ENCODE data around the gene HERC4. TPM values are rescaled to one million over a fixed set of nuclear protein-coding genes. Genes with fewer than 3 reads are reported as not detected.
"Not testable (repeated sequence)": the region's sequence is repeated elsewhere in the genome, so short reads cannot be mapped to it uniquely, and the experiment has no call there.

The HERC4 gene
- total and polyA plus RNA-seq, 7 experiments from 2014 or later = 21.2 to 113 (median 71.6) TPM

GRCh38 chr10:68077026-68077425 is 1.9 kb upstream of the HERC4 start:
- peaks cover 13 to 35% (median 25%) of the 10 kb centered on the region in 7 donors for H3K4me1 Mint-ChIP-seq
- DNase-seq = no peak
- peaks cover 0 to 11% (median 0%) of the 10 kb centered on the region in 5 donors for H3K27me3 Mint-ChIP-seq
- Histone ChIP-seq H3K4me3 (ENCODE audit: low read length) (no peak overlapping the region), H3K27ac (ENCODE audit: low read depth, low read length) (no peak overlapping the region), H3K9me3 (ENCODE audit: control insufficient read depth in 2 of 3, low read length in 3 of 3) (no peaks in the 10 kb centered on the region), H3K27me3 (ENCODE audit: control insufficient read depth in 2 of 2, insufficient read depth in 2 of 2, low read length in 2 of 2) (peaks cover 0 to 3% of the 10 kb centered on the region in 2 donors), H3K4me1 (ENCODE audit: control insufficient read depth in 2 of 2, insufficient read depth in 2 of 2, low read length in 2 of 2) (peaks cover 15 to 21% of the 10 kb centered on the region in 2 donors), H3K36me3 (ENCODE audit: control insufficient read depth in 2 of 3, insufficient read depth in 3 of 3, low read length in 3 of 3) (peaks cover 0 to 10% (median 0%) of the 10 kb centered on the region in 3 experiments)
- CTCF ChIA-PET = no interaction called here
- H3K9me3 Mint-ChIP-seq = no peaks in the 10 kb centered on the region
- H3K4me3 Mint-ChIP-seq = peak overlapping the region in 1 of 10 donors; percentile 63
- intact Hi-C loops (cut with micrococcal nuclease) = loop anchor here (5.0 kb wide), 3 partner anchors 80 to 1335 kb away; no protein-coding TSS in a partner anchor
- H3K27ac Mint-ChIP-seq = peak overlapping the region in 1 of 9 donors; percentile 65
- no peak for ATAC-seq
- H3K36me3 Mint-ChIP-seq = peaks cover 0 to 3% (median 0%) of the 10 kb centered on the region in 5 donors
- POLR2A ChIA-PET = no interaction called here

GRCh38 chr10:68076081-68076480 is 998 bp upstream of the HERC4 start:
- H3K36me3 ChIP-seq (ENCODE audit: control insufficient read depth in 2 of 3, insufficient read depth in 3 of 3, low read length in 3 of 3); DNase-seq; ATAC-seq; H3K27me3 Mint-ChIP-seq; H3K9me3 Mint-ChIP-seq; H3K36me3 Mint-ChIP-seq; CTCF ChIA-PET; H3K27ac ChIP-seq (ENCODE audit: low read depth, low read length); H3K4me3 ChIP-seq (ENCODE audit: low read length); H3K27me3 ChIP-seq (ENCODE audit: control insufficient read depth in 2 of 2, insufficient read depth in 2 of 2, low read length in 2 of 2); H3K9me3 ChIP-seq (ENCODE audit: control insufficient read depth in 2 of 3, low read length in 3 of 3): not testable (repeated sequence)
- intact Hi-C loops (cut with micrococcal nuclease) = loop anchor here (5.0 kb wide), 3 partner anchors 81 to 1336 kb away; no protein-coding TSS in a partner anchor
- H3K4me1 ChIP-seq (ENCODE audit: control insufficient read depth in 2 of 2, insufficient read depth in 2 of 2, low read length in 2 of 2) = peaks cover 15 to 21% of the 10 kb centered on the region in 2 donors
- H3K4me1 Mint-ChIP-seq = peaks cover 20 to 45% (median 35%) of the 10 kb centered on the region in 7 donors
- peak overlapping the region in 7 of 9 donors; percentile 9 to 90 (median 87) for H3K27ac Mint-ChIP-seq
- POLR2A ChIA-PET = interaction anchor here (1.0 to 2.1 kb wide), 9 partner anchors 22 to 330 kb away, joined by 3 to 7 read pairs (median 4); partner anchors contain the start of genes HNRNPH3 and SIRT1
- peak overlapping the region in 6 of 10 donors; percentile 23 to 97 (median 50) for H3K4me3 Mint-ChIP-seq

DNA sequence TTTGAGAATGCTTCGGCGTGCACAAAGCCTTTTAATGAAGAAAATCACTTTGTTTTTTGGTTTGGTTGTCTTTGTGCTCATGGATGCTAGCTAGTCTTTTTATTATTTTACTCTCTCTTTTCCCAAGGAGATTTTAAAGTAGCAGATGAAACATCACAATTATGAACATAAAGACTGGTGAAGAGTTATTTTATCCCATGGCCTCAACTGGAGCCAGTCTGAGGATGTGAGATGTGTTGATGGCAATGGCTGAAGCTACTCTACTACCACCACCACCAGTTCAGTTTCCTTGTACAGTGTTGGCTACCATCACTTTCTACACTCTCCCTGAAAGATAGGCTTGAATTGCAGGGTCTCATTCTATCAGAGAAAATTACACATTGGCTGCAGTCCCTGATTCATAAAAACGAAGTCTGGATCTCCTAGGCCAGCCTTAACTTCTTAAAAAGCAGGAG is 494 bp upstream of the HERC4 start:
- Mint-ChIP-seq H3K27me3 (peaks cover 0 to 2% (median 0%) of the 10 kb centered on the region in 5 donors), H3K9me3 (no peaks in the 10 kb centered on the region), H3K4me3 (peak overlapping the region; percentile 69 to 98 (median 95)), H3K4me1 (peaks cover 25 to 50% (median 40%) of the 10 kb centered on the region in 7 donors), H3K27ac (peak overlapping the region; percentile 78 to 95 (median 89)), H3K36me3 (peaks cover 0 to 8% (median 5%) of the 10 kb centered on the region in 5 donors)
- peaks cover 0 to 10% (median 0%) of the 10 kb centered on the region in 3 experiments for H3K36me3 ChIP-seq (ENCODE audit: control insufficient read depth in 2 of 3, insufficient read depth in 3 of 3, low read length in 3 of 3)
- peak overlapping the region; percentile 44 for H3K4me3 ChIP-seq (ENCODE audit: low read length)
- ChIA-PET POLR2A (interaction anchor here (1.0 to 2.1 kb wide), 9 partner anchors 22 to 330 kb away, joined by 3 to 7 read pairs (median 4); partner anchors contain the start of genes HNRNPH3 and SIRT1), CTCF (no interaction called here)
- peaks cover 15 to 21% of the 10 kb centered on the region in 2 donors for H3K4me1 ChIP-seq (ENCODE audit: control insufficient read depth in 2 of 2, insufficient read depth in 2 of 2, low read length in 2 of 2)
- intact Hi-C loops (cut with micrococcal nuclease) = loop anchor here (1.0 to 5.0 kb wide), 10 partner anchors 33 to 1337 kb away; partner anchors contain the start of genes RUFY2 (in 2 of the 2), CCAR1 (in 1 of the 2) and SIRT1 (in 1 of the 2)
- H3K9me3 ChIP-seq (ENCODE audit: control insufficient read depth in 2 of 3, low read length in 3 of 3) = no peaks in the 10 kb centered on the region
- peaks cover 0 to 3% of the 10 kb centered on the region in 2 donors for H3K27me3 ChIP-seq (ENCODE audit: control insufficient read depth in 2 of 2, insufficient read depth in 2 of 2, low read length in 2 of 2)
- DNase-seq (no peak), ATAC-seq (no peak)
- peak overlapping the region; percentile 96 for H3K27ac ChIP-seq (ENCODE audit: low read depth, low read length)

GRCh38 chr10:68074031-68074774 is 880 bp downstream of the HERC4 start:
- CTCF ChIA-PET = no interaction called here
- DNase-seq (peak in 4 of 9 donors; percentile 6 to 23 (median 14)), ATAC-seq (no peak)
- Mint-ChIP-seq H3K27me3 (peaks cover 0 to 2% (median 0%) of the 10 kb centered on the region in 5 donors), H3K4me3 (peak overlapping the region; percentile 91 to 98 (median 96)), H3K36me3 (peaks cover 0 to 8% (median 8%) of the 10 kb centered on the region in 5 donors), H3K27ac (peak overlapping the region; percentile 89 to 95 (median 94)), H3K9me3 (no peaks in the 10 kb centered on the region), H3K4me1 (peaks cover 26 to 58% (median 46%) of the 10 kb centered on the region in 7 donors)
- peaks cover 15 to 21% of the 10 kb centered on the region in 2 donors for H3K4me1 ChIP-seq (ENCODE audit: control insufficient read depth in 2 of 2, insufficient read depth in 2 of 2, low read length in 2 of 2)
- peak overlapping the region; percentile 96 for H3K27ac ChIP-seq (ENCODE audit: low read depth, low read length)
- H3K27me3 ChIP-seq (ENCODE audit: control insufficient read depth in 2 of 2, insufficient read depth in 2 of 2, low read length in 2 of 2) = peaks cover 0 to 3% of the 10 kb centered on the region in 2 donors
- peak overlapping the region; percentile 91 for H3K4me3 ChIP-seq (ENCODE audit: low read length)
- POLR2A ChIA-PET = interaction anchor here (0.5 to 2.1 kb wide), 5 partner anchors 21 to 225 kb away, joined by 3 to 7 read pairs (median 4); no protein-coding TSS in a partner anchor
- intact Hi-C loops (cut with micrococcal nuclease) = loop anchor here (1.0 to 5.0 kb wide), 8 partner anchors 8 to 827 kb away; partner anchors contain the start of genes RUFY2 (in 2 of the 2), CCAR1 (in 1 of the 2), DDX50 (in 1 of the 2) and SIRT1 (in 1 of the 2)
- peaks cover 0 to 10% (median 0%) of the 10 kb centered on the region in 3 experiments for H3K36me3 ChIP-seq (ENCODE audit: control insufficient read depth in 2 of 3, insufficient read depth in 3 of 3, low read length in 3 of 3)
- no peaks in the 10 kb centered on the region for H3K9me3 ChIP-seq (ENCODE audit: control insufficient read depth in 2 of 3, low read length in 3 of 3)

- H3K27ac Mint-ChIP-seq = peak overlapping the region; percentile 59 to 95 (median 91)
- peak overlapping the region; percentile 91 to 98 (median 96) for H3K4me3 Mint-ChIP-seq
- peaks cover 19 to 21% of the 10 kb centered on the region in 2 donors for H3K4me1 ChIP-seq (ENCODE audit: control insufficient read depth in 2 of 2, insufficient read depth in 2 of 2, low read length in 2 of 2)
- H3K36me3 Mint-ChIP-seq = peaks cover 0 to 9% (median 8%) of the 10 kb centered on the region in 5 donors
- CTCF ChIA-PET = no interaction called here
- intact Hi-C loops (cut with micrococcal nuclease) = loop anchor here (1.0 to 5.0 kb wide), 8 partner anchors 7 to 828 kb away; partner anchors contain the start of genes RUFY2 (in 2 of the 2), CCAR1 (in 1 of the 2), DDX50 (in 1 of the 2) and SIRT1 (in 1 of the 2)
- H3K27me3 Mint-ChIP-seq = peaks cover 0 to 1% (median 0%) of the 10 kb centered on the region in 5 donors
- POLR2A ChIA-PET = interaction anchor here (1.5 kb wide), 1 partner anchor 27 kb away, joined by 4 read pairs; no protein-coding TSS in a partner anchor
- no peaks in the 10 kb centered on the region for H3K9me3 ChIP-seq (ENCODE audit: control insufficient read depth in 2 of 3, low read length in 3 of 3)
- peak overlapping the region; percentile 96 for H3K27ac ChIP-seq (ENCODE audit: low read depth, low read length)
- no peak for ATAC-seq
- H3K27me3 ChIP-seq (ENCODE audit: control insufficient read depth in 2 of 2, insufficient read depth in 2 of 2, low read length in 2 of 2) = peaks cover 0 to 3% of the 10 kb centered on the region in 2 donors
- DNase-seq = no peak
- H3K4me1 Mint-ChIP-seq = peaks cover 26 to 64% (median 50%) of the 10 kb centered on the region in 7 donors
- H3K4me3 ChIP-seq (ENCODE audit: low read length) = peak overlapping the region; percentile 91
- no peaks in the 10 kb centered on the region for H3K9me3 Mint-ChIP-seq
- H3K36me3 ChIP-seq (ENCODE audit: control insufficient read depth in 2 of 3, insufficient read depth in 3 of 3, low read length in 3 of 3) = peaks cover 0 to 11% (median 0%) of the 10 kb centered on the region in 3 experiments
These were observed 1.5 kb downstream of the HERC4 start for GRCh38 chr10:68073631-68074030.

- peaks cover 0 to 23% (median 13%) of the 10 kb centered on the region in 5 donors for H3K36me3 Mint-ChIP-seq
- Histone ChIP-seq H3K27ac (ENCODE audit: low read depth, low read length) (no peak overlapping the region), H3K9me3 (ENCODE audit: control insufficient read depth in 2 of 3, low read length in 3 of 3) (no peaks in the 10 kb centered on the region), H3K4me1 (ENCODE audit: control insufficient read depth in 2 of 2, insufficient read depth in 2 of 2, low read length in 2 of 2) (peaks cover 1 to 4% of the 10 kb centered on the region in 2 donors), H3K27me3 (ENCODE audit: control insufficient read depth in 2 of 2, insufficient read depth in 2 of 2, low read length in 2 of 2) (no peaks in the 10 kb centered on the region), H3K36me3 (ENCODE audit: control insufficient read depth in 2 of 3, insufficient read depth in 3 of 3, low read length in 3 of 3) (peaks cover 0 to 4% (median 0%) of the 10 kb centered on the region in 3 experiments), H3K4me3 (ENCODE audit: low read length) (no peak overlapping the region)
- ChIA-PET CTCF (interaction anchor here (0.8 to 1.3 kb wide), 2 partner anchors 15 to 89 kb away, joined by 3 read pairs; no protein-coding TSS in a partner anchor), POLR2A (no interaction called here)
- peak overlapping the region in 2 of 9 donors; percentile 11 to 36 for H3K27ac Mint-ChIP-seq
- intact Hi-C loops (cut with micrococcal nuclease) = no loop called here
- DNase-seq (no peak), ATAC-seq (no peak)
- peaks cover 27 to 55% (median 48%) of the 10 kb centered on the region in 7 donors for H3K4me1 Mint-ChIP-seq
- H3K27me3 Mint-ChIP-seq = no peaks in the 10 kb centered on the region
- no peak overlapping the region for H3K4me3 Mint-ChIP-seq
- H3K9me3 Mint-ChIP-seq = no peaks in the 10 kb centered on the region
These were observed 7.6 kb downstream of the HERC4 start for GRCh38 chr10:68067508-68067907.
